NCI-H526 (cell line): ENCODE results near the gene ZMYND15.
A peak's percentile ranks its signal among the peaks of the same experiment; 100 is the strongest.
"Not testable (repeated sequence)": the region's sequence is repeated elsewhere in the genome, so short reads cannot be mapped to it uniquely, and the experiment has no call there.

Source experiments
- DNase-seq, 2 experiments: peaks; one replicate each; lab custom pipeline; 2025; lab: John Stamatoyannopoulos, UW

The ZMYND15 gene, protein sequence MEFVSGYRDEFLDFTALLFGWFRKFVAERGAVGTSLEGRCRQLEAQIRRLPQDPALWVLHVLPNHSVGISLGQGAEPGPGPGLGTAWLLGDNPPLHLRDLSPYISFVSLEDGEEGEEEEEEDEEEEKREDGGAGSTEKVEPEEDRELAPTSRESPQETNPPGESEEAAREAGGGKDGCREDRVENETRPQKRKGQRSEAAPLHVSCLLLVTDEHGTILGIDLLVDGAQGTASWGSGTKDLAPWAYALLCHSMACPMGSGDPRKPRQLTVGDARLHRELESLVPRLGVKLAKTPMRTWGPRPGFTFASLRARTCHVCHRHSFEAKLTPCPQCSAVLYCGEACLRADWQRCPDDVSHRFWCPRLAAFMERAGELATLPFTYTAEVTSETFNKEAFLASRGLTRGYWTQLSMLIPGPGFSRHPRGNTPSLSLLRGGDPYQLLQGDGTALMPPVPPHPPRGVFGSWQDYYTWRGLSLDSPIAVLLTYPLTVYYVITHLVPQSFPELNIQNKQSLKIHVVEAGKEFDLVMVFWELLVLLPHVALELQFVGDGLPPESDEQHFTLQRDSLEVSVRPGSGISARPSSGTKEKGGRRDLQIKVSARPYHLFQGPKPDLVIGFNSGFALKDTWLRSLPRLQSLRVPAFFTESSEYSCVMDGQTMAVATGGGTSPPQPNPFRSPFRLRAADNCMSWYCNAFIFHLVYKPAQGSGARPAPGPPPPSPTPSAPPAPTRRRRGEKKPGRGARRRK

DNA sequence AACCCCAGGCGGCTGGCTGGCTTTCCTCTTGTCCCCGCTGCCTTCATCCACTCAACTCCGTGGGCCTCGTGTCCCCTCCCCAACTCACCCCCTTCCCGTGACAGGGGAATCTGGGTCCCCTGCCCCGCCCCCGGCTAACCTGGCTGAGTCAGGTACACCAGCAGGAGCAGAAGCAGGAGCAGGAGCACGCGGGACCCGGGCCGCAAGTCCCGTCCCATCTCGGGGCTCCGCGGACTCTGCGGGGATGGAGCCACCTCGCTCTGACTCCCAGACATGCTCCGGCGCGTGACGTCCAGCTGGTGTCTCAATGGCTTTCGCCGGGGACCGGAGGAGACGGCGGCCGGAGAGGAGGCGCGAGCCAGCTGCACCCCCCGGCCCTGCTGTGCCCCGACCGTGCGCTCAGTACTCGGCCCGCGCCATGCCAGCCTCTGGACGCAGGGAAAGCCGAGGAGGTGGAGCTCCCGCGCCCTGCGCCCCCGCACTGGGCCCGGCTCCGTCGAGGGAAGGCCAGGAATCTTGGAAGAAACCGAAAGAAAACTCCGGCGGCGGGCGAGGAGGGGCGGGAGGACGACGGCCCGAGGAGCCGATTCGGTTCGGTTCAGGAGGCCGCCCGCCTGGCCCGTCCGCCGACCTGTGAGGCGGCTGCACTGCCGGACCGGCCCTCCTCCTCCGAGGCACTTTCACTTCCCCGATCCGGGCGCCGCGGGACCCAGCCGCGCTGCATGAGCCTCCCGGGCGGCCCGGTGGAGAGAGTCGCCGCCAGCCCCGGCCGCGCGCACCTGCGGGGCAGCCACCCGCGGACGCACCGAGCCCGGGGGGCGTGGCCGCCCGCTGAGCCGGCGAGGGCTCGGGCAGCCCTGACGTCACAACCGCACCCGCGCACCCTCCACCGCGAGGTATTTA lies at the start of gene ZMYND15, which contains the start of gene CXCL16:
Gene ZMYND15 (plus strand): TSS at position 712 of the 903 bp plus-strand sequence. CDS start 716 bp downstream, outside the sequence.
Gene CXCL16 (minus strand): TSS at position 807 of the 903 bp plus-strand sequence. CDS start 589 bp downstream, at position 218.
- peak in 1 of 2 experiments; percentile 54 for DNase-seq

DNA sequence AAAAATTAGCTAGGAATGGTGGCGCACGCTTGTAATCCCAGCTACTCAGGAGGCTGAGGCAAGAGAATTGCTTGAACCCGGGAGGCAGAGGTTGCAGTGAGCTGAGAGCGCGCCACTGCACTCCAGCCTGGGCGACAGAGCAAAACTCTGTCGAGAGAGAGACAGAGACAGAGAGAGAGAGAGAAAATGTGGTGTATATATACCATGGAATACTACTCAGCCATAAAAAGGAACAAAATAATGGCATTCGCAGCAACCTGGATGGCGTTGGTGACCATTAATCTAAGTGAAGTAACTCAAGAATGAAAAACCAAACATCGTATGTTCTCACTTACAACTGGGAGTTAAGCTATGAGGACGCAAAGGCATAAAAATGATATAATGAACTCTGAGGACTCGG lies 49.8 kb upstream of the ZMYND15 start:
- not testable (repeated sequence) for DNase-seq

DNA sequence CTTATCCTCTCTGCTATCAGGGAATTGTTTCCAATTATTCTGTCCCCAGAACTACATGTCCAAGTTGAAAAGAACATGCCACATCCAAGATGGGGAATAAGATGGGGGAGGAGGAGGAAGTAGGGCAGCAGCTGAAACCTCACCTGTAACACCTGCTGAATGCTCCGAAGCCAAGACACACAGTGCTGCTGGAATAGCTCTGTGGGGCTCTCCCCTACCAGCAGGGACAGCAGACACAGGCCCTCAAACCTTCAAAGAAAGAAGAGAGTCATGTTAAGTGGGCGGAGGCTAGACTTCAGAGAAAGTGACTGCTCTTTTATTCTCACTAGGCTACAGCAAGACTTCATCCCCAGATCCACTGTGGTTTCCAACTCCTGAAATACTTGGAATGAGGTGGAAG lies 48.9 kb upstream of the ZMYND15 start:
- no peak for DNase-seq

GRCh38 chr17:4691686-4692085 lies 47.9 kb upstream of the ZMYND15 start:
- no peak for DNase-seq

DNA sequence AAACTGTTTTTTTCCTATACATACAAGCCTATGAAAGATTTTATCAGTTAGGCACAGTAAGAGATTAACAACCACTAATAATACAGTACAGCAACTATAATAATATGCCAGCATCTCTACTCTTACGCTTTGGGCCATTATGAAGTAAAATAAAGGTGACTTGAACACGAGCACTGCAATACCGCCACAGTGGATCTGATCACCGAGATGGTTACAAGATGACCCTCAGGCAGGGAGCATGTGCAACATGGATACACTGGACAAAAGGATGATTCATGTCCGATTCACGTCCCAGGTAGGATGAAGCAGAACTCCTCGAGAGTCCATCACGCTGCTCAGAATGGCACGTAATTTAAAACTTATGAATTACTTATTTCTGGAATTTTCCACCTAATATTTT lies 46.2 kb upstream of the ZMYND15 start:
- DNase-seq = no peak

DNA sequence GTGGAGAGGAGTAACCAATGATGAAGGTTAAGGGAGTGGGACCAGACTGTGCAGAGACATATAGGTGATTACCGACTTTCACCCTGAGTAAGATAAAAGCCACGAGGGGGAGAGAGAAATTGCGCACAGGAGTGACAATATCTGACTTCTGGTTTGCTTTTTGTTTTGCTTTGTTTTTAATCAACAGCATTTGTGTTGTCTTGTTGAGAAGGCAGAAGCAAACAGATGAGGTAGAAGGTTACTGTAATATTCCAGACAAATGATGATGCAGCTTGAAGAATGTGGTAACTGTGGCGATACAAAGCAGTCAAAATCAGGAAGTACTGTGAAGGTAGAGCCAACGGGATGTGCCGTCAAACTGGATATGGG lies 43.2 kb upstream of the ZMYND15 start:
- DNase-seq = no peak

DNA sequence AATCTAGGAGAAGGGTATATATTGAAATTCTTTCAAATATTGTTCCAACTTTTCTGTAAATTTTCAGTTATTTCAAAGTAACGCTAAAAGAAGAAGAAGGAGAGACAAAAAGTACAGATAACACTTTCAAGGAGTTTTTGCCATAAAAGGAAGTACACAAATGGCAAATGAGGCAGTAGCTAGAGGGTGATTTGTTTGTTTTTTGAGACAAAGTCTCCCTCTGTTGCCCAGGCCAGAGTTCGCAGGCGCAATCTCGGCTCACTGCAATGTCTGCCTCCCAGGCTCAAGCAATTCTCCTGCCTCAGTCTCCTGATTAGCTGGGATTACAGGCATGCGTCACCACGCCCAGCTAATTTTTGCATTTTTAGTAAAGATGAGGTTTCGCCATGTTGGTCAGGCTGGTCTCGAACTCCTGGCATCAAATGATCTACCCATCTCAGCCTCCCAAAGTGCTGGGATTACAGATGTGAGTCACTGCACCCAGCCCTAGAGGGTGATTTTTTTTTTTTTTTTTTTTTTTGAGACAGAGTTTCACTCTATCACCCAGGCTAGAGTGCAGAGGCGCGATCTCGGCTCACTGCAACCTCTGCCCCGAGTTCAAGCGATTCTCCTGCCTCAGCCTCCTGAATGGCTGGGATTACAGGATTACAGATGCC lies 40.1 kb upstream of the ZMYND15 start:
- DNase-seq = not testable (repeated sequence)

DNA sequence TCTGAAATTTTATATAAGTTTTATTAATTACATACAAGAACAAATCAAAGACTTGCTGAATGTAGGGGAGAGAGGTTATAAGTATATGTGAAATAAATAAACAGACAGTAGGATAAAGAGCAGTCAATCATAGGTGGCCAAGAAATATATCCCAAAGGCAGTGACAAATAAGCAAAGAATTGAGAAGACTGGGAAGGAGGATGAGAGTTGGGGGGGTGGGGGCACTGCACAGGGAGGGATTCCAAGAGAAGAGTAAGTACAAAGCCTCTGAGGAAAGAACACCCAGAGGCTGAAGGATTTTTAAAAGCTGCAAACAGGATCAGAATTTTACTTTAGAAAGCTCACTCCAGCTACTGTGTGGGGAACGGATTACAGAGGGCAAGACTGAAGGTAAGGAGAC lies 38.5 kb upstream of the ZMYND15 start:
- DNase-seq = no peak

DNA sequence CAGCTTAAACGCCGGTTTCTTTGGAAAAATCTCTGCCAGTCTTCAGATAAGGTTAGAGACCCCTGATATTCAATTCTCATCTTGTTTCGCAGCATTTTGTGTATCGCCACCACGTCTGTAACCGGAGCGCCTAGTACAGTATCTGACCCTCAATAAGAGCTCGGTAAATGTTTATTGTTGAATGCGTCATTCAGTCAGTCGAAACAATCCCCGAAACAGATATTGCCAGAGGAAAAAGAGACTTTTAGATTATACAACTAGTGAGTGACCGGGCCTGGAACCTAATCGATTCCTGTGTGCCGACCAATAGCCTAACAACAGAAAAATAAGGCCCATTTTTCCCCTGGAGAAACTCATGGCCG lies 36.3 kb upstream of the ZMYND15 start:
- no peak for DNase-seq

- DNase-seq = not testable (repeated sequence)
Measured at GRCh38 chr17:4704574-4704907, 35.1 kb upstream of the ZMYND15 start.

GRCh38 chr17:4704991-4705390 lies 34.6 kb upstream of the ZMYND15 start:
- no peak for DNase-seq

DNA sequence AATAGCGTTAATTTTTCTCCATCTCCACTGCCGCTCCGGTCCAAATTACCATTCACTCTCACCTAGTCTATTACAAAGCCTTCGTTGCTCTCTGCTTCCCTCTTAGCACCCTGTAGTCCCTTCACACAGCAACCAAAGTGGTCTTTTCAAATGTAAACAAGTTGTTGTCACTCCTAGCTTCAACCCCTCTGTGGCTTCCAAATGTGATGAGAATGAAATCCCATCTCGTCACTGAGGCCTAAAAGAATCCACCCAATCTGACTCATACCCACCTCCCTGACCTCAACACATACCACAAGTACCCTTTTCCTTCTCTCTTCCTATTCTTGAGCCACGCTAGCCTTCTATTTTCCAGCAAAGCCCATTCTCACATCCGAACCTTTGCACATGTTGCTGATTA lies 33.5 kb upstream of the ZMYND15 start:
- DNase-seq = no peak

DNA sequence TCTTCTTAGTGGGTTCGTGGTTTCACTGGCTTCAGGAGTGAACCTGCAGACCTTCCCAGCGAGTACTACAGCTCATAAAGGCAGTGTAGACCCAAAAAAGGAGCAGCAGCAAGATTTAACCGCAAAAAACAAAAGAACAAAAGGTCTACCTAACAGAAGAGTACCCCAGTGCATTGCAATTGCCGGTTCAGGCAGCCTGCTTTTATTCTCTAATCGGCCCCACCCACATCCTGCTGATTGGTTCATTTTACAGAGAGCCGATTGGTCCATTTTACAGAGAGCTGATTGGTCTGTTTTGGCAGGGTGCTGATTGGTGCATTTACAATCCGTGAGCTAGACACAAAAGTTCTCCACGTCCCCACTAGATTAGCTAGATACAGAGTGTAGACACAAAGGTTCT lies 31.2 kb upstream of the ZMYND15 start:
- peak; percentile 12 to 23 for DNase-seq

DNA sequence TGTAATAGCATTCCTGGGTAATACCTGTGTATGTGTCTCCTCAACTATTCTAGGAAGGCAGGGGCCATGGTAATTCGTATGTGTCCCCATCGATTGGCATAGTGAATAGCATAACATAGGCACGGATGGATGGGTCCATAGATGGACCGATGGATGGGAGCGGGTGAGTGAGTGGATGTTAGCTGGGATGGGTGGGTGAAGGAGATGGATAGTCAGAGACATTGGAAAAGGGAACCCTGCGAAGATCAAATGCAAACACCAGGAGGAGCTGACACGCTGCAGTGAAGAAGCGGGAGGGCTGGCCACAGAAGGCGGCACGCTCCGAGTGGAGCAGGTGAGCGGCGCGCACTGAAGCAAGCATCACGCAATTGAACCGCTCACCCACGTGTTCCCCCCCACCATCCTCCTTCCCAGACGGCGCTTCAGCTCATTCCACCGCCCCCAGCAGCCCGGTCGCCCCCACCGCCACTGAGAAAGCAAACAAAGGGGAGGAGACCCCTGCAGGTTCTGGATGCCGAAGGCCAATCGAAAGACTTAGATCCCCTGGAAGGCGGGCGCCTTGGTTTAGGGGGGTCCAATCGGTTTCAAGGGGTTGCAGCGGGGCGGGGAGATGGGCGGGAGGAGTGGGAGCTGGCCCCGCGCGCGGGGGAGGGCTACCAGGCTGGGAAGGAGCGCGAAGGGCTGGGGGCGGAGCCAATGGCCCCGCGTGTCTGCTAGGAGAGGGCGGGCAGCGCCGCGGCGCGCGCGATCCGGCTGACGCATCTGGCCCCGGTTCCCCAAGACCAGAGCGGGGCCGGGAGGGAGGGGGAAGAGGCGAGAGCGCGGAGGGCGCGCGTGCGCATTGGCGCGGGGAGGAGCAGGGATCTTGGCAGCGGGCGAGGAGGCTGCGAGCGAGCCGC lies 29.6 kb upstream of the ZMYND15 start, which contains the start of gene ARRB2:
Gene ARRB2 (plus strand): TSS at position 839 of the 899 bp plus-strand sequence. CDS start 90 bp downstream, outside the sequence.
- DNase-seq = peak; percentile 95 to 97

GRCh38 chr17:4710693-4711634 lies 28.7 kb upstream of the ZMYND15 start:
- DNase-seq = peak in 1 of 2 experiments; percentile 41

GRCh38 chr17:4711661-4712181 lies 27.9 kb upstream of the ZMYND15 start:
- DNase-seq = no peak

GRCh38 chr17:4712526-4712925 lies 27.1 kb upstream of the ZMYND15 start:
- DNase-seq = no peak

DNA sequence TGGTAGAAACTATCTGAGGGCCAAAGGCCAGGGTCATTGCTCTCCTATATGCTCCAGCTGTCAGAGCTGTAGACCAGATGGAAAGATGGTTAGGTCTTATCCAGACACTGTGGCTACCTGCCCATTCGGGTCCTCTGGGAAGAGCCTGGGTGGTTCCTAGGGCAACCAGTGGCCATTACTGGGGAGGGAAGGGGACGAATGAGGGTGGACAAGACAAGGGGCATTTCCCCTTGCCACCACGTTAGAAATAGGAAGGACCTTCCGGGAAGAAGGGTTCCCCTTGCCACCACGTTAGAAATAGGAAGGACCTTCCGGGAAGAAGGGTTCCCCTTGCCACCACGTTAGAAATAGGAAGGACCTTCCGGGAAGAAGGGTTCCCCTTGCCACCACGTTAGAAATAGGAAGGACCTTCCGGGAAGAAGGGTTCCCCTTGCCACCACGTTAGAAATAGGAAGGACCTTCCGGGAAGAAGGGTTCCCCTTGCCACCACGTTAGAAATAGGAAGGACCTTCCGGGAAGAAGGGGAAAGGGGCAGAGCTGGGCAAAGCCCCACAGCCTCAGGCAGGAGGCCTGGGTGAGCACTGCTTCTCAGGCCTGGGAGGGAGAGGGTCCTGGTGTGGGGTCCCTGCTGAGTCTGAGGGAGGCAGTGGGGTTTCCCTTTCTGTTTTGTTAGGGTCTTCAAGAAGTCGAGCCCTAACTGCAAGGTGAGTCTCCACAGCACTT lies 25.1 kb upstream of the ZMYND15 start:
- DNase-seq = not testable (repeated sequence)
